NCI-H345 (cell line): ENCODE results near the gene TIMM13.
"Not testable (repeated sequence)": the region's sequence is repeated elsewhere in the genome, so short reads cannot be mapped to it uniquely, and the experiment has no call there.

Experiments
- DNase-seq: peaks from one replicate; lab custom pipeline; 2025; lab: John Stamatoyannopoulos, UW

The TIMM13 gene

DNA sequence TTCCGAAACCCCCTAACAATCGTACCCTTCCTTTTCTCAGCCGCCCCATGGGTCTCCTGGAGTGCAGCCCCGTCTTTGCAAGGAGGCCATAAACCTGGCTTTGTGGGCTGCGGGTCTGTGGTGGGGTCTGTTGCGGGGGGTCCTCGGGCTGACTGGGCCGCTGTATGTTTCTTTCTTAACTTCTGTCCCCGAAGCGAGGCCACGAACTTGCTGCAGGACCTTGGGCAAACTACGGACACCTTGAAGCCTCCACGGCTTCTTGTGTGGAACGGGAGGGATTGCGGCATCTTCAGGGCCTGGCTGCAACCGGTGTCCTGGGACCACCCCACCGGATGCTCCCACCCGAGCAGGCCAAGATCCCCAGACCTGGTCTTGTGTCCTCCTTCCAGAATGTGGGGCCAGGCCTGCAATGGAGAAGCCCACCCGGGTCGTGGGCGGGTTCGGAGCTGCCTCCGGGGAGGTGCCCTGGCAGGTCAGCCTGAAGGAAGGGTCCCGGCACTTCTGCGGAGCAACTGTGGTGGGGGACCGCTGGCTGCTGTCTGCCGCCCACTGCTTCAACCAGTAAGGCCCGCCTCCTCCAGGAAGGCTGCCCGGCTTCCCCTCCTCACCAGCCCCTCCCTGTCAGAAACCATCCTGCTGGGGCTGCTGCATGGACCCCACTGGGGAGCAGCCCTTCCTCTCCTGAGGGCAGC, 12.0 kb downstream of the TIMM13 start:
- no peak for DNase-seq

DNA sequence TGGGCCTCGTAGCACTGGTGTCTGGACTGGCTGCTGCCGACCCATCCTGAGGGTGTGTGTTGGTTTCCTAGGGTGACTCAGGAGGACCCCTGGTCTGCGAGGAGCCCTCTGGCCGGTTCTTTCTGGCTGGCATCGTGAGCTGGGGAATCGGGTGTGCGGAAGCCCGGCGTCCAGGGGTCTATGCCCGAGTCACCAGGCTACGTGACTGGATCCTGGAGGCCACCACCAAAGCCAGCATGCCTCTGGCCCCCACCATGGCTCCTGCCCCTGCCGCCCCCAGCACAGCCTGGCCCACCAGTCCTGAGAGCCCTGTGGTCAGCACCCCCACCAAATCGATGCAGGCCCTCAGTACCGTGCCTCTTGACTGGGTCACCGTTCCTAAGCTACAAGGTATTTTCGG, 13.8 kb downstream of the TIMM13 start:
- DNase-seq: no peak

GRCh38 chr19:2413159-2413558, 14.2 kb downstream of the TIMM13 start:
- no peak for DNase-seq

DNA sequence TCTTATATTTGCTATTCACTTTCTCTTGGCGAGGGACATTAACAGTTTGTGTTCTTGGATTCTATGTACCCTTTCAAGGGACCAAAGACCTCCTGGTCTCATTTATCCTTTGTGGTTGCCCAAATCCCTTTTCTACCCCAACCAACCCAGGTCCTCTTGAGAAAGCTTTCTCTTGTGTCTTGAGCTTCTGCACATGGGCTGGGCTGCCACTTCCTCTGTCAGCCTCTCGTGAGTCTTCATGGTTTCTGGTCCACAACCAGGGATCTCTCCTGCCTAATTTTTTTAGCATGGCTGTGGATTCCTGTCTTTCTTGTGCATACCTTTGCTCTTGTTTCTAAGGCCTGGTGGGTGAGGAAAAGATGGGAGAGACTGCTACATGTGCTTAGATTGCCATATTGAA, 14.9 kb downstream of the TIMM13 start:
- DNase-seq: no peak

DNA sequence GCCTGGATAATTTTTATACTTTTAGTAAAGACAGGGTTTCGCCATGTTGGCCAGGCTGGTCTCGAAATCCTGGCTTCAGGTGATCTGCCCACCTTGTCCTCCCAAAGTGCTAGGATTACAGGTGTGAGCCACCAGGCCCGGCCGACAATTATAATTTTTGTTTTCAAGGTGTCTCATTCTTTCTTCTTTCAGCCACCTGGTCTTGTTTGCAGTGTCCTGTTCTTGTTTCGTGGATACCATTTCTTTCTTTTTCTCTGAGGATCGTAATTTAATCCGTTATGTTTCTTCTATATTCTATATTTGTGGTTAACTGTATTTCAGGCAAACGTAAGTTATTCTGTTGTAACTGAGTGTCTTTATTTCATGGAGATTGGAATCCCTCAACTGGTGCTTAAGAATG, 15.7 kb downstream of the TIMM13 start:
- DNase-seq: no peak

GRCh38 chr19:2410023-2410422, 17.4 kb downstream of the TIMM13 start:
- DNase-seq: no peak

DNA sequence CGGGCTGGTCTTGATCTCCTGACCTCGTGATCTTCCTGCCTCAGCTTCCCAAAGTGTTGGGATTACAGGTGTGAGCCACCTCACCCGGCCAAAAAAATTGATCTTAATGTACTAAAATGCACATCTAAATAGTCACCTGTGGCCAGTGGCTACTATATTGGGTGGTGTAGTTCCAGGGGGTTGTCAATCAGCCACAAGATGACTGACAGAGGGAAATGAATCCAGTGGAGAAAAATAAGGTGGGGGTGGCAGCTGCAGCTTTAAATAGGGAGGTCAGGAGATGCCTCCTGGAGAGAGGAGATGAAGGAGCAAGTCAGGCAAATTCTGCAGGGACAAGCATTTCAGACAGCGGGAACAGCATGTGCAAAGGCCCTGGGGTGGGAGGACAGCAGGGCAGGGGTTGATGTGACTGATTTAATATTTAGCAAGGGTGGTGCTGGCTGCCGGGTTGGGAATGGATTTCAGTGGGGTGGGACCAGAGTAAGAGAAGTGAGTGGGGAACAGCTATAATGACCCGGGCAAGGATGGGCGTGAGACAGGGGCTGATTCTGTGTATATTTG, 18.0 kb downstream of the TIMM13 start:
- no peak for DNase-seq

DNA sequence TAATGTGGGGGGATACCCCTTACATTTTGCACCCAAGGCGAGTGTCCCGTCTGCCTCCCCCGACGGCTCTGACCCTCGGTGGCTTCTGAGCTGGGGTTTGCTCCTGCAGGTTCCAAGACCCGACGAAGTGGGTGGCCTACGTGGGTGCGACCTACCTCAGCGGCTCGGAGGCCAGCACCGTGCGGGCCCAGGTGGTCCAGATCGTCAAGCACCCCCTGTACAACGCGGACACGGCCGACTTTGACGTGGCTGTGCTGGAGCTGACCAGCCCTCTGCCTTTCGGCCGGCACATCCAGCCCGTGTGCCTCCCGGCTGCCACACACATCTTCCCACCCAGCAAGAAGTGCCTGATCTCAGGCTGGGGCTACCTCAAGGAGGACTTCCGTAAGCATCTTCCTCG, 19.1 kb downstream of the TIMM13 start:
- DNase-seq: no peak

DNA sequence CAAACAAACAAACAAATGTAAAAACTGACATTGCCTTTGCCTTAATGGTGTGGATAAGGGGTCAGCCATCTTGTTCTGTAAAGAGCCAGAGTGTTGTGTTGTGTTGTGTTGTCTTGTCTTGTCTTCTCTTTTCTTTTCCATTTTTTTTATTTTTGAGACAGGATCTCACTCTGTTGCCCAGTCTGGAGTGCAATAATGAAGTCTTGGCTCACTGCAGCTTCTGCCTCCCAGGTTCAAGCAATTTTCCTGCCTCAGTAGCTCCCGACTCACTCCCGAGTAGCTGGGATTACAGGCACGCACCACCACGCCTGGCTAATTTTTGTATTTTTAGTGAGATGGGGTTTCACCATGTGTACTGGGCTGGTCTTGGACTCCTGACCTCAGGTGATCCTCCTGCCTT, 27.8 kb downstream of the TIMM13 start:
- DNase-seq: no peak

DNA sequence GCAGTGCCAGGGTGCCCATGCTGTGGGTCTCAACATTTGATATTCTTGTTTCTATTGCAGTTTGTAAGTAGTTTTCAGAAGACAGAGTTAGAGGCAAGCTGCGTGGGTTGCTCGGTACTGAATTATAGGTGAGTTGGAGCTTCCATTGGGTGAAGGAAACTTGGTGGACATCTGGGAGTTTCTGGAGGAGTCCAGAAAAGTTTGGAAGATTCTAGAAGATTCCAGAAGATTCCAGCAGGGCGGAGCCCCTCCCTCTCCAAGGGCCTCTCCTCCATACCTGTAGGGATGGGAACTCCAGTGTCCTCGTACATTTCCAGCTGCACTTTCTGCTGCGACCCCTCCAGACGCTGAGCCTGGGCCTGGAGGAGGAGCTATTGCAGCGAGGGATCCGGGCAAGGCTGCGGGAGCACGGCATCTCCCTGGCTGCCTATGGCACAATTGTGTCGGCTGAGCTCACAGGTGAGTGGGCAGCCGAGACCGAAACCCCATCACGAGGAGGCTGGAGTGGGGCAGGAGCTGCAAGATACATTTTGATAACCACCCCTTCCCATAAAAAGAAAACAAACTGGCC, 28.6 kb downstream of the TIMM13 start:
- no peak for DNase-seq

DNA sequence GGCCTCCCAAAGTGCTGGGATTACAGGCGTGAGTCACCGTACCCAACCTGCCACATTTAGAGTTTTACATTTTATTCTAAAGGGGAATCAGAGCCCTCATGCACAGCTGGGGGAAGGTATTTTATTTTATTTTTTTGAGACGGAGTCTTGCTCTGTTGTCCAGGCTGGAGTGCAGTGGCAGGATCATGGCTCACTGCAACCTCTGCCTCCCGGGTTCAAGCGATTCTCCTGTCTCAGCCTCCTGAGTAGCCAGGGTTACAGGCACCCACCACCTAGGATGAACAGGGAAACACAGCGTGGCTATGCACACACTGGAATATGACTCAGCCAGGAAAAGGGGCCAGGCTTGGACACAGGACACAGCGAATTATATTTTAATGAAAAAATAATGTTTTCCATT, 30.2 kb downstream of the TIMM13 start:
- not testable (repeated sequence) for DNase-seq

DNA sequence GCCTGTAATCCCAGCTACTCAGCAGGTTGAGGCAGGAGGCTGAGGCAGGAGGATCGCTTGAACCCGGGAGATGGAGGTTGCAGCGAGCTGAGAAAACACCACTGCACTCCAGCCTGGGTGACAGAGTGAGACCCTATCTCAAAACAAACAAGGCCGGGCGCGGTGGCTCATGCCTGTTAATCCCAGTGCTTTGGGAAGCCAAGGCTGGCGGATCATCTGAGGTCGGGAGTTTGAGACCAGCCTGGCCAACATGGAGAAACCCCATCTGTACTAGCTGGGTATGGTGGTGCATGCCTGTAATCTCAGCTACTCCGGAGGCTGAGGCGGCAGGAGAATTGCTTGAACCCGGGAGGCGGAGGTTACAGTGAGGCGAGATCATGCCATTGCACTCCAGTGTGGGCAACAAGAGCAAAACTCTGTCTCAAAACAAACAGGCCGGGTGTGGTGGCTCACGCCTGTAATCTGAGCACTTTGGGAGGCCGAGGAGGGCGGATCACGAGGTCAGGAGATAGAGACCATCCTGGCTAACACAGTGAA, 32.0 kb downstream of the TIMM13 start:
- not testable (repeated sequence) for DNase-seq

GRCh38 chr19:2394442-2395292, 32.7 kb downstream of the TIMM13 start:
- no peak for DNase-seq

DNA sequence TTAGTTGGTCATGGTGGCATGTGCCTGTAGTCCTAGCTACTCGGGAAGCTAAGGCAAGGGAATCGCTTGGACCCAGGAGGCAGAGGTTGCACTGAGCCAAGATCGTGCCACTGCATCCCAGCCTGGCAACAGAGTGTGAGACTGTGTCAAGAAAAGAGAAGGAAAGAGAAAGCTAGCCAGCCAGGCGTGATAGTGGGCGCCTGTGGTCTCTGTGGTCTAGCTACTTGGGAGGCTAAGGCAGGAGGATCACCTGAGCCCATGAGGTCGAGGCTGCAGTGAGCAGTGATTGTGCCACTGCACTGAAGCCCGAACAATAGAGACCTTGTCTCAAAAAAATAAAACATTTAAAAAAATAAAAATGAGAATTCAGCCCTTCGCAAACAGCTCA, 33.3 kb downstream of the TIMM13 start:
- no peak for DNase-seq

DNA sequence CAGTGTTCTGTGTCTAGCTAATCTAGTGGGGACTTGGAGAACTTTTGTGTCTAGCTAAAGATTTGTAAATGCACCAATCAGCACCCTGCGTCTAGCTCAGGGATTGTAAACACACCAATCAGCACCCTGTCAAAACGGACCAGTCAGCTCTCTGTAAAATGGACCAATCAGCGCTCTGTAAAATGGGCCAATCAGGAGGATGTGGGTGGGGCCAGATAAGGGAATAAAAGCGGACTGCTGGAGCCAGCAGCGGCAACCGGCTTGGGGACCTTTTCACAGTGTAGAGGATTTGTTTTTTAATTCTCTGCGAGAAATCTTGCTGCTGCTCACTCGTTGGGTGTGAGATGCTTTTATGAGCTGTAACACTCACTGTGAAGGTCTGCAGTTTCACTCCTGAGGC, 34.5 kb downstream of the TIMM13 start:
- DNase-seq: not testable (repeated sequence)

- DNase-seq: no peak
Observed at GRCh38 chr19:2392366-2392765, 35.0 kb downstream of the TIMM13 start.

DNA sequence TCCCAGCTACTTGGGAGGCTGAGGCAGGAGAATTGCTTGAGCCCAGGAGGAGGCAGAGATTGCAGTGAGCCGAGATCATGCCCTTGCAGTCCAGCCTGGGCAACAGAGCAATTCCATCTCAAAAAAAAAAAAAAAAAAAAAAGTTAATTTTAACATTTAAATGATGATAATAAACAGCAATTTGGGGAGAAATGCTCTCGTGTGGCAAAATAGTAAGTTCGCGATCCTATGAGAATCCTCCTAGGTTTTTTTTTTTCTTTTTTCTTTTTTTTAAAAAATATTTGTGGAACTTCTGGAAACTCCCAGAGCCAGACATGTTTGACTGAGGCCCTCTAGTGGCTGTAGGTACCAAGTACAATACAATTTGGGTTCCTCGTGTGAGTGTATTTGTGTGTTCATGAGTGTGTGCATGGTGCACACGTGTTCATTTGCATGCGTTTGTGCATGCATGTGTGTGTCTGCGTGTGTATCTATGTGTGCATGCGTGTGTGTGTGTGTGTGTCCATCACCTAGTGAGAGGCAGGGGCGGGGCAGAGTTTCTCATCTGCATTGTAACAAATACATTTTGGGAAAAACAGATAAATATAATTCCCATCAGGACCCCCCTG, 36.2 kb downstream of the TIMM13 start:
- DNase-seq: peak; percentile 65

DNA sequence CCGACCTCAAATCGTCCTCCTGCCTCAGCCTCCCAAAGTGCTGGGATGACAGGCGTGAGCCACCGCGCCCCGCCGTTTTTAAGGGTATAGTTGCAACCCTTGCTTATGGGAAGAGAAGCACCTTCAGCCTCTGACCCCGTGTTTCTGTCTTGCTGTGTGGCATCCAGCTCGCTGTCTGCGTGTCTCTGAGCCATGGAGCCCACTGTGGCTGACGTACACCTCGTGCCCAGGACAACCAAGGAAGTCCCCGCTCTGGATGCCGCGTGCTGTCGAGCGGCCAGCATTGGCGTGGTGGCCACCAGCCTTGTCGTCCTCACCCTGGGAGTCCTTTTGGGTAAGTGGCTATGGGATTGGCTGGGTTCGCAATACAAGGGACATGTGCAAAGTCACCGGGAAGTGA, 37.8 kb downstream of the TIMM13 start:
- no peak for DNase-seq

DNA sequence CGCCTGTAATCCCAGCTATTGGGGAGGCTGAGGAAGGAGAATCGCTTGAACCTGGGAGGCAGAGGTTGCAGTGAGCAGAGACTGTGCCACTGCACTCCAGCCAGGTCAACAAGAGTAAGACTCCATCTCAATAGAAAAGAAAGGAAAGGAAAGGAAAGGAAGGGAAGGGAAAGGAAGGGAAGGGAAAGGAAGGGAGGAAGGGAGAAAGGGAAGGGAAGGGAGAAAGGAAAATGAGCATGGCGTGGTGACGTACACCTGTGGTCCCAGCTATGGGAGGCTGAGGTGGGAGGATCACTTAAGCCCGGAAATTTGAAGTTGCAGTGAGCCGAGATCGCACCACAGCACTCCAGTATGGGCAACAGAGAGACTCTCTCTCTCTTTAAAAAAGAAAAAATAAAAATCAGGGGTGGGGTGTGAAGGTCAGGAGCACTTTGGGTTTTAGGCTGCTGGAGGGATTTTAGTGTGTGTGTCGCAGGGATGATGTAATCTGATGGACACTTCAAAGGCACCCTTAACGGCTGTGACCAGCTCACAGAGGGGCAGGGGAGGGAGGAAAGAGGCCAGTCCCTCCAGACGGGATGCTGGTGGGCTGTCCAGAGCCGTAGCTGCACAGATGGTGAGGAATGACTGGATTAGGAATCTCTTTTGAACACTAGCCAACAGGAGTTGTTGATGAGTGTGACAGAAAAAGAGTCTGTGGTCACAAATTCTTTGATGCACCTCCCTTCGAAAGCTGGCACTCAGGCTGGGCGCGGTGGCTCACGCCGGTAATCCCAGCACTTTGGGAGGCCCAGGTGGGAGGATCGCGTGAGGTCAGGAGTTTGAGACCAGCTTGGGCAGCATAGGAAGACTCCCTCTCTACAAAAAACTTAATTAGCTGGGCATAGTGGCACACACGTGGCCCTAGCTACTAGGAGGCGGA, 39.8 kb downstream of the TIMM13 start:
- no peak for DNase-seq

GRCh38 chr19:2385053-2385721, 42.2 kb downstream of the TIMM13 start:
- DNase-seq: peak; percentile 89
